GM04503 (cell line): ENCODE data around the gene DNAJC30.

ENCODE experiments used
- DNase-seq: peaks from one replicate; pipeline ENCODE4 v3.0.0-alpha.2; 2012; ENCODE audit warnings: low read depth

DNAJC30 gene

DNA sequence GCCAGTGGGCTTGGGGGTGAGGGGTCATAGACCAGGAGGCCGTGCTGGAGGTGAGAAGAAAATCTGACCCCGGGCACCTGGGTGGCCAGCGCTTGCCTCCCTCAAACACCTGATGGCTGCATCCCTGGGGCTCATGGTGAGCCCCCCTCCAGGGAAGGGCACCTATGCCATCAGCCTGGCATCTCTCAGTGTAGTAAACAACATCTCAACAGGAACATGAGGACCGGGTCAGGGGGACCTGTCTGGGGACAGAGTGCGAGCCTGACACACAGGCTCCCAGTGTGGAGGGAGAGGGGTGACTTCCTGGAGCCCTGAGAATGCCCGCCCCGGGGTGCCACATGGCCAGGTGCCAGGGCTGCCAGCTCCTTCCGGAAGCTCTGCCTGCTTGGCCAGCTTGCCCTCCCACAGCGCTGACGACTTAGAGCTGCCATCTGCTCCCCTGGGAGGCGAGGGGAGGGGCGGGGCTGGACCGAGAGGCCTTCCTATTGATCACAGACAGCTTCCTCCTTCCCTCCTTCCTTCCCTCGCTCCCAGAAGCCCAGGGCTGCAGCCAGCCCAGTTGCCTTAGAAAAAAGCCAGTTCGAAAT, 23.9 kb upstream of the DNAJC30 start:
- DNase-seq: no peak

DNA sequence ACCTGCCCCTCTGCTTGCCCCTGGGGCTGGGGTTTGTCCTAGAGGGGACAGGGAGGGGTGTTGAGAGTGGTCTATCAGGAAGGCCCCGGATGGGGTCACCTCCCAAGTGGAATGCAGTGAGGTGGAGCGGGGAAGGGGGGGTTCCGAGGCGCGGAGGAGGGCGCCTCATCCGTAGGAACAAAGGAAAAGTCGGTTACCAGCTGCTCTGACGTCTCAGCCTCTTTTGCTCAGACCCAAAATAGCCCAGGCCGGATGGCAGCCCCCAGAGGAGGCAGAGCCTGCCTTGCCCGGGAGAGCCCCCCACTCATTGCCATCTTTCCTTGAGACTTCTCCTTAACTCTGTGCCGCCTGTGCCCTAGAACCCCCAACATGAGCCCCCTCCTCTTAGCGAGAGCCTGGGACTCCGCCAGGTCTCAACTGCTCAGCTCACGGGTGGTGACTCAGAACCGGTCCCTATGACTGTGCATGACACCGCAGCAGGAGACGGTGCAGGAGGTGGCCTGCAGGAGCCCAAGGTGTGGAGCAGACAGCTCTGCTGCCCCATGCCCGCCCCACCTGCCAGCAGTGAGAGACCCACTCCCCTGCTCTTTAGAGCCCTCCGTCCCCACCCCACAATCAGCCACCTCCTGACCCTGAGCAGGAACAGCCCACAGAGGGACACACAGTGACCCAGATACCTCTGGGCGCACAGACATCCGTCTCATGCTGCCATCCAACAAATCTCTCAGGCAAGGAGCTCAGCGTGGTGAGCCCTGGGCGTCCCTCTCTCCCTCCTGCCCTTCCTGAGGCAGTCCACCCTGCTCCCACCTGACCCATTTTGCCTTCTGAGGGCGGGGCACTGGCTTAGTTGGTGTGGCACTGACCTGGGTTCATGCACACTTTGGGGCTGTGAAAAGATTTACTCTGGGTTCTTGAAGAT, 23.1 kb upstream of the DNAJC30 start:
- DNase-seq: no peak

DNA sequence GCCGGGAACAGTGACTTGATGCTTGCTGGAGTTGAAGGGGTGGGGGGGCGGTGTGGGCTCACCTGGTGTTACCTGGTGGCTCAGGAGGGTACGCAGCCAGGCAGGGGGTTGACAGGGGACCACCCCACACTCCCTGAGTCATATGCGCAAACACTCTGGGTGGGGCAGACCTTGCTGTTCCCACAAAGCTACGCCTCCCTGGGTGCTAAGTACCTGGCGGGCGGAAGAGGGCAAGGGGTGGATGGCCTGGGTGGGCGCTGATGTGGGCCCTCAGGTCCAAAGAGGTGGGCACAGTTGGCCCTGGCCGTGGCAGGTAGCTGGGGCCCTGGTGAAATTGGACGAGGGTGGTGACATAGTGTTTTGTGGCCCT, 22.3 kb upstream of the DNAJC30 start:
- DNase-seq: no peak

DNA sequence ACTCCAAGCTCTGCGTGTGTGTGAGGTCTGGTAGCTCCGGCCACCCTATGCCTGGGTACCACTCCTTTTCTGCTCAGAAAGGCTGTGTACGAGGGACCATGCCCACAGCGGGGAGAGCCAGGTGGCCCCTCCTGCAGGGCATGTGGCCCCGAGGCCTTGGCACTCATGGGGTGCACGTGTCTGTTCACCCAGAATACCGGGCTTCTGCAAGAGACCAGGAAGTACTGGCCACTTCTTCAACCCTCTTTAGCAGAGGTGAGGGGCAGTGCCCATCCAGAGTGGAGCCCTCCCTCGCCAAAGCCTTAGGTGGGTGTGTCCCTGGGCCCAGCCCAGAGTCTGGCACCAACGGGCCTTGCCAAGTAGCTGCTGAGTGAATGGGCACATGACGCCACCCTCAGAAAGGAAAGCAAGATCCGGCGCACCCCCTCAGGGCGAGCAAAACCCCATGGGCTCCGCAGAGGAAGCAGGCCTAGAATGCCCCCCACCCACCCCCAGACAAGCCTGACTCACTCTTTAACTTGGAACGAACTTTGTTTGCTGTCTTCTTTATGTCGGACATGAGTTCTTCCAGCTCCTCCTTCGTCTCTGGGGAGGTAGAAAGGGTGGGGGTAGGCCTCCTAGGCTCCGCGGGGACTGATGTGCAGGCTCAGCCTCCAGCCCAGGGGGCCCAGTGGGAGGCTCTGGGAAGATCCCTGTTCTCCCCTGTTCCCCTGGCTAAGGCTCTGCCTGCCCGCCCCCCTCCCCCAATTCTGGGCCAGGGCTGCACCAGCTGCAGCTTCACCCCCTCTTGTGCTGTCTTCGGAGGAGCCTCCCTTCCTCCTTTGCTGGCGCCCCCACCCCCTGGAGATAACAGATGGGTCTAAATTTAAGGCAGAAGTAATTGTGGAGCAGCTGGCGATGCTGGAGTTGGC, 21.6 kb upstream of the DNAJC30 start:
- no peak for DNase-seq

DNA sequence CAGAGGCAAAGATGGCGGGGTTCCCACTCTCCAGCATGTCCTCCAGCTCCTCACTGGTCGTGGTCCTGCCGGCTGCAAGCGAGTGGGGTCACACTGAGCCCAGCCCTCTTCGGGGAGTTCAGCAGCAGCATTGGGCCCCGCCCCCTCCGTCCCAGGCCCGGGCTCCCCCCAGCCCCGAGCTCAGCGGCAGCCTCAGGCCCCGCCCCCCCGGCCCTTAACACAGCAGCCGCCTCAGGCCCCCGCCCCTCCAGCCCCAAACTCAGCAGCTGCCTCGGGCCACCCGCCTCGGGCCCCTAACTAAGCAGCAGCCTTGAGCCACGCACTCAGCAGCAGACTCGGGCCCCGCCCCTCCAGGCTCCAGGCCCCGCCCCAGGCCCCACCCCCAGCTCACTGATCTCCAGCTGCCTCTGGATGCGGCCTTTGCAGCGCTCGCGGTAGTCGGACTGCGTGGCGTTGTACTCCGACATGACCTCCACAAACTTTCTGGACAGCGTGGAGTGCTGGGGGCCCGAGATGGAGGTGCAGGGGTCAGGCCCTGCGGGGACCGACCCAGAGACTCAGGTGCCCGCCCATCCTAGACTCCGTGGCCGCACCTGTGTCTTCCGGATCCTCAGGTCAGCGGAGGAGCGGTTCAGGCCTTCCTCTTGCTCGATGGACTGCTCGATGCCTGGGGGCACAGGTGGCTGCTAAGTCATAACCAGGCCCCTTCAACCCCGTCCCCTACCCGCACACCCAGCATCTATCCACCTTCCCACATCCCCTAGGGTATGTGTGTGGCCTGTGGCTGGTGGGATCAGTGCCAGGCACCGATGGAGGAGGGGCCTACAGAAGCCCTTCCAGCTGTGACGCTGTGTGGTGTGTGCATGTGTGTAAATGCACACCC, 20.7 kb upstream of the DNAJC30 start:
- no peak for DNase-seq

DNA sequence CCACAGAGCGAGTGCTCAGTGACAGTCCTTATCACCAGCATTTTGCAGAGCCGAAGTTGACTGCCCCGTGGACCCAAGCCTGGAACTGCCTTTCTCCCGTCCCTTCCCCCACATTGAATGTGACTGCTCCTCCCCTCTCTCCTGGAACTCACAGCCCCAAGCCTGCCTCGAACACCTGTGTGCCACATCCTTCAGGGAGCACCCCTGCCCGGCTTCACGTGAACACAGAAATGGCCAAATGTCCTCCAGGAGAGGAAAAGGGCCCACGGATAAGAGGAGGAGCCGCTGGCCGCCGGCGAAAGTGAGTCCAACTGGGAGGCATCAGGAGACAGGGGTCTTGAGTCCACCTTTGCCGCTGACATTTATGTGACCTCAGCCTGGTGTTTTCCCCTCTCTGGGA, 20.0 kb upstream of the DNAJC30 start:
- no peak for DNase-seq

DNA sequence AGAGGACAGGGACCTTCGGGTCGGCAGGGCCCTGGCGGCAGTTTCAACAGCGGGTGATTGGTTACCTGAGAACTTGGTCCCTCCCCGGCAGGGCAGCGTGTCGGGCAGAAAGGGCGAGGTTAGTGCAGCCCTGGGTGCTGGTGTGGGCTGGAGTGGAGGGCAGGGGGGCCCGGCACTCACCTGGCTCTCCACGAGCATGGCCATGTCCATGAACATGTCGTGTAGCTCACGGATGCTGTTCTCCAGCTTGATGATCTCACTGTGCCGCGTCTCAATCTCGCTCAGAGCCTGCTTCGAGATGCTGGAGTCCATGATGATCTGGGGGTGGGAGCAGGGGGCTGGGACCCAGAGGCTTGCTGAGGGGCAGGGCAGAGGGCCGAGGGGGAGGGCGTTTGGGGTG, 19.4 kb upstream of the DNAJC30 start:
- DNase-seq: no peak

DNA sequence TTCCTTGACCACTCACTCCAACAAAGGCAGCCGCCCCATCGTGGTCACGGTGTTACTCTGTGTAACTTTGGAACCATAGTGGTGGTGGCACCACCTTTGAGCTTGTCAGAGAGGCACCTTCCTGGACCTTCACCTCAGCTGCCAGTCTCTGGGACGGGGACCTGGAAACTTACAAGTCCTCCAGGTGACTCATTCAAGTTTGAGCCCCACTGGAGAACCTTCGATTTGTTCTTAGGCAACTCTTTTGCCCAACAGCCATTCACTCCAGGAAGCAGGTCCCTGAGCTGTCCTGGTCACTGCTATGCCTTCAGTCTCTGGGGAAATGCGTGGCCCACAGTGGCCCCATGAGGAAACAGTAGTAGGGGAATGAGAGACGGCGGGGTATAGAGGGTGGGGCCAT, 19.0 kb upstream of the DNAJC30 start:
- DNase-seq: no peak

DNA sequence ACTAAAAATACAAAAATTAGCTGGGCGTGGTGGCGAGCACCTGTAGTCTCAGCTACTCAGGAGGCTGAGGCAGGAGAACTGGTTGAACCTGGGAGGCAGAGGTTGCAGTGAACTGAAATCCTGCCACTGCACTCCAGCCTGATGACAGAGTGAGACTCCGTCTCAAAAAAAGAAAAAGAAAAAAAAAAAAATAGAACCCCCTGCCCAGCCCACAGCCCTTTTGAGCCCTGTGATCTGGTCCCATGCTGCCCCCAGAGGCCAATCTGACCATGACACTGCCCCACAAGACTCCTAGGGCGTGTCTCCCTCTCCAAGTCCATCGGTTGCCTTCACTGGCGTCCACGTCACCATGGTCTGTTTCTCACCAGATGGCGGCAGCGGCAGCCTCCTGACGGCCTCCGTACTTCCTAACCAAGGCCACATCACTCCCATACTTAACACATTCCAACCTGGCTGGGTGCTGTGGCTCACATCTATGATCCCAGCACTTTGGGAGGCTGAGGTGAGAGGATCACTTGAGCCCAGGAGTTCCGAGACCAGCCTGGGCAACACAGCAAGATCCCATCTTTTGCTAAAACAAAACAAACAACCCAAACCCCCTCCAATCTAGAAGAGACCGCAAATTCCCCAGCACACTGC, 18.2 kb upstream of the DNAJC30 start:
- DNase-seq: no peak

DNA sequence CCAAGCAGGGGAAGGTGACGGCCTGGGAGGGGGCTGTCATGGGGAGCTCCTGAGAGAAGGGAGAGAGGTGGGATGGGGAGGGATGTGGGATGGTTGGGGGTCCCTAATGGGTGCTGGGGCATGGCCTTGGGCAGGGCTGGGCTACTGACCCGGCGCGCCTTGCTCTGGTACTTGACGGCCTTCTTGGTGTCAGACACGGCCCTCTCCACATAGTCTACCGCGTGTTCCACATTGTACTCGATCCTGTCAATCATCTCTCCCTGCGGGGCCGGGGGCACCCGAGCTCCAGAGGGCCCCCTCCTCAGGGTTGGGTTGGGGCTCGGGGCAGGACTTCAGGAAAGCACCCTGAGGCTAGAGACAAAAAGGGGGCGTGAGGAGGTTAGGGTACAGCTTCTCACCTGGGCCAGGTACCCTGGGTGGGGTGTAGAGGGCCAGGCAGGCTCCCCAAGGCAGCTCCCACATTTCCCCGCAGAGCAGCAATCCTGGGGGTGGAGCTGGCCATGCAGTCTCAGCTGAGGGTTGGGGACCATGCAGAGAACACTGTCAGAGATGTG, 17.4 kb upstream of the DNAJC30 start:
- DNase-seq: no peak

DNA sequence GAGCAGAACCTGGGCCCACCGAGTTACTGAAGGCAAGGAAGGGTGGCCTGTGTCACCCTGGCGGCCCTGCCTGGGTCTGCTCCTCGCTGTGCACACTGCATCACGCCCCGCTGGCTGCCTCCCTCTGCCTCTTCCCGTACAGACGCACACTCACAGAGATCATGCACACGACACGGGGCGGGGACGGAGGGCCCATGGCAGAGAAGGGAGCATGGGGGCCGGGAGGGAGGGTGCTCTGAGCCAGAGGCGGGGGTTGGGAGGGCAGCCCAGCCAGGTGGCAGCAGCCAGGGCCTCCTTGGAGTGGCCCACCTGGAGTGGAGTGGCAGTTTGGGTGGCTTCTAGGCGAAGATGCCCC, 16.8 kb upstream of the DNAJC30 start:
- no peak for DNase-seq

DNA sequence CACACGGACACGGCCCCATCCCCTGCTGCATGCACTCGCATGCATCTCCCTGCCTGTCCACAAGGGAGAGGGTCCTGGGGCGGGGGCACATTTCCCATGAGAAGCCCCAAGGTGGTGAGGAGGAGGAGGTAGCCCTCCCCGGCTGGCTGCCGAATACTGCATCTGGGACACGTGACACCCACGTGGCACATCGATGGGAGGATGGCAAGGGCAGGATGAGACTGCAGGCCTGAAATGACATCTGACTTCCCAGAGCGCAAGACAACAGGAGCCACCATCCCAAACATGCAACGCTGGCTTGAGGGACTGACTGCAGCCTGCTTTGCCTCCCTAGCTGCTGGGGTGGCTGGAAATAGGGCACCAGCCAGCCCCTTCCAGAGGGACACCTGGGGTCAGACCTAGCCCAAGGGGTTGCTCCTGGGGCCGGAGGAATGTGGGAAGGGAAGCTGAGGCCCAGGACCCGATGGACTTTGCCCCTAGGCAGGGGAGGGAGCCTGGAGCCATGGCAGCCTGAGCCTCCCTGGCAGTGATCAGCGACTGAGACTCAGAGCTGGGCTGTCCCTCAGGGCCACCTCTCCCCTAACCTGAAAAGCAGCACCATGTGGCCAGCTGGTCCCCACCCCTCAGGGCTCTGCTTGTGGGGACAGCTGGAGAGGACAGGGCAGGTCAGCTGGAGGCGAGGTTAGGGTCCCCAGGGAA, 16.3 kb upstream of the DNAJC30 start:
- DNase-seq: no peak

DNA sequence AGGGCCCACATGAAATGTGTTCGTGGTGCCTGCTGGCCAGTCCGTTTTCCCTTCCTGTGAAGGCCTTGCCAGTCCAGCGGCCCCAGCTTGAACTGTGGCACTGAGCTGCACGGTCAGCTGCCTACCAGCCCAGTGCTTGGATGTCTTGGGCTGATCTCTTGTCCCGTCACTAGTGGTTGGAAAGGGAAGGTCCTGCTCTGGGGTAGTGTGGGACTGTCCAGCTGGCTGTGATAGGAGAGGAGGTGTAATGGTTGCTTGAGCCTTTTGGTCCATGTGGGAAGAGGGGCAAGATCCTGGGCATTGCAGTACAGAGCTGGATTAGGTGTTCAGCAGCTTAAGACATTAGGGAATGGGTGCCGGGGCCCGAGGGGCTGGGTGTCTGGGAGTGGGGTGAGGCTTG, 15.2 kb upstream of the DNAJC30 start:
- DNase-seq: no peak

DNA sequence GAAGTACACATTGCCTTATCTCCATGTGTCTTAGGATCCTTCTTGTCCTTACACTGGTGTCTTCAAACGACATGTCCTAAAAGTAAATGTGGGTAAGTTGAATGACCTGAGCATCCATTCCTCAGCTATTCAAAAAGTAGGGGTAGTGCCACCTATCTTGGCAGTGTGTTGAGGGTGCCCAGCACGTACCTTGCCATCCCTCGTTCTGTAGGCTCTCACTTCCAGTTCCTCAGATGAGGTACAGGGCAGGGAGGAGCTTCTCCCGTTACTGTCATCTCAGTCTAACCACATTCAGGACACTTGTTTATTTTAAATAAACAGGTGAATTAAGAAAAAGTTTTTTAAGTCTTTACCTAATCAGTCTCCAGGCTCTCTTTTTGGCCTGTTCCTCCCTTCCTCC, 13.1 kb upstream of the DNAJC30 start:
- no peak for DNase-seq

DNA sequence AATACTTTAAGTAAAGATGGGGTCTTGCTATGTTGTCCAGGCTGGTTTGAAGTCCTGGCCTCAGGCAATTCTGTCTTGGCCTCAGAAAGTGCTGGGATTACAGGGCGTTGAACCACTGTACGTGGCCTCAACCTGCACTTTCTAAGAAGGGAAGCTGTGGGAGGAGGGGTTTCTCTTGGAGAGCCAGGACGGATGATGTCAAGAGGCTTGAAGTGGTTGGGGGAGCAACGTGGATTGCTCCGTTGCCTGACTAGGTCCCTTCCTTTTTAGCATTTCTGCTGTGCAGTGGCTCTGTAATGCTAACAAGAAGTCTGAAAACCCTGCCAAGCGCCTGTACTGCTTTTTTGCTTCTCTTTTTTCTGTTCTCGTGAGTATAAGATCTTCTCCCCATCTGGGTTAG, 7.4 kb upstream of the DNAJC30 start:
- no peak for DNase-seq

DNA sequence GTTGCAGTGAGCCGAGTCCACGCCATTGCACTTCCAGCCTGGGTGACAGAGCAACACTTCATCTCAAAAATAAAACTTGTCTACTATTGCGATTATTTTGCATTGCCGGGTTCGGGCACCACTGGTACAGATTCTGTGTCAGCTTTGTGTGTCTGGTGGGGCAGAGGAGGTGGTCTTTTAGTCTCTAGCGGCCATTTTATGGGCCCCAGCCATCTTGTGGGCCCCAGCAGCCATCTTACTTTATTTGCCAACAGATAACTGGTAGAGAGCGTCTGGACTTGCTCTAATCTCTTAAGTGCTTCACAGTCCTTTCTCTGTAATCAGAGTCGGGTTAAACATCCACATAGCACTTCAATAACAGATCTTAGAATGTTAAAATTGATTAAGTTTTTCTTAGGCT, 5.0 kb upstream of the DNAJC30 start:
- DNase-seq: no peak

DNA sequence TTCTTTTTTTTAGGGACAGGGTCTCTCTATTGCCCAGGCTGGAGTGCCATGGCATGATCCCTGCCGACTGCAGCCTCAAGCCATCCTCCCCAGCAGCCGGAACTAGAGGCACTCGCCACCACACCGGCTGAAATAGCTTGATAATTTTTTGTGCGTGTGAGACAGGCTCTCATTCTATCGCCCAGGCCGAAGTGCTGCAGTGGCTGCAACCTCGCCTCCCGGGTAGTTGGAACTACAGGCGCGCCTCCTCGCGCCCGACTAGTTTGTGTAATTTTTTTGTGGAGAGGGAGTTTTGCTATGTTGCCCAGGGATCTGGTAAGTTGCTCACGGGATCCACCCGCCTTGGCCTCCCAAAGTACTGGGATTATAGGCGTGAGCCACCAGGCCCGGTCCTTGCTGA, 2.1 kb upstream of the DNAJC30 start:
- no peak for DNase-seq

DNA sequence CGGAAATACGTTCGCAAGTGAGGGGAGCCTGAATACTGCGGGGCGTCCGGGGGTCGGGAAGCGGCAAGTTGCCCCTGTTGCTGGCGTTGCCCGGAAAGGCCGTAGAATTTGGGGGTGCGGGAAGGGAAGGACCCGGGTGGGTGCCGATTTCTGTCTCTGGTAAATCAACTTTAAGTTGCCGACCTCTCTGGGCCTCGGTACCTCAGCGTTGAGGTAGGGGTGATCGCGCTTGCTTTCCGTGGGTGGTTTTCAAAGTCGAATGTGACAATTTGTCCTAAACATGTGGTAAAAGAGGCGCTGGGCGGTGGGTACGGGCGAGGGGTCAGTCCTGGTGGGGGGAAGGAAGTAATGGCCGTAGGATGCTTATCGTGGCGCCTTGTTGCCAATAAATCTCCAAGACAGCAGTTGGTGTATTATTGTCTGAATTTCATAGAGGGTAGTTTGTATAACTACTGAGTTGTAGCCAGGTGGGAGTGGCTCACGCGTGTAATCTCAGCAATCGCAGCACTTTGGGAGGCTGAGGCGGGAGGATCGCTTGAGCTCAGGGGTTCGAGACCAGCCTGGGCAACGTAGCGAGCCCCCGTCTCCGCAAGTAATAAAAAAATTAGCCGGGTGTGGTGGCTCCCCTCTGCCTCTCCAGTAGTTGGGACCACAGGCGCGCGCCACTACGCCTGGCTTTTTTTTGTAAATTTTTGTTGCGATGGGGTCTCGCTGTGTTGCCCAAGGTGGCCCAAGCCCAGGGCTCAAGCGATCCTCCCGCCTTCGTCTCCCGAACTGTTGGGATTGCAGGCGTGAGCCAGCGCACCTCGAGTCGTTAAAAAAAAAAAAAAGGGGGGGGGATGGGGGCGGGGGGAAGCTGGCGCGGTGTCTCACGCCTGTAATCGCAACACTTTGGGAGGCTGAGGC, 788 bp upstream of the DNAJC30 start:
- DNase-seq: no peak

DNA sequence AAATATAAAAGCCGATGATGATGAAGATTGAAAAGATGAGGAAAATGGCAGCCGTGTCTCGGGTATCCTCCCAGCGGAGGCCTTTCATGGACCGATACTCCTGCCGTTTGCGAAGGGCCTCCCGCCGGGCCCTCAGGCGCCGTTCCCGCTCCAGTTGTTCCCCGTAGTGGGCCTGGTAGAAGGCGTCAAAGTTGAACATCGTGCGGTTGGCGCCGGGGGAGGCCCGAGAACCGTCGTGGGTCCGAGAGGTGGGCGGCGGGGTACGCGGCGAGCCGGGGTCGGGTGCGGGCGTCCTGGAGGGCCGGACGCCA, 553 bp downstream of the DNAJC30 start:
- DNase-seq: no peak

DNA sequence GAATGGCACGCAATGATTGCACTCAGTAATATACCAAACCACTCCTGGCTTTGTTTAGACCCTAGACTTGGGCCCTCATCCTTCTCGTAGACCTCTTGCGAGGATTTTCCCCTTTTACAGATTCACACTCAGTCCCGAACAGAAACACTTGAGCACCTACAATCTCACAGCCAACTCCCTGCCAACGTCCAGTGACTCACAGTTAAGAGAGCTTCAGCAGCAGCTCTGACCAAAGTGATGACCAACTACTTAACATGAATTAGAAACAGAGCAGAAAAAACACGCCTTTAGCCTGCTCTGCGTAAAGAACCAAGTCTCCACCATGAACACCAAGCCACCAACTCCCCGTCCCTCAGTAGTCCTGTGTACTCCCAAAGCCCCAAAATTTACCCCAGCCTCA, 2.2 kb downstream of the DNAJC30 start:
- DNase-seq: no peak
